ENCODE measurements around the gene SRMS. TPM values are rescaled to one million over a fixed set of nuclear protein-coding genes. Genes with fewer than 3 reads are reported as not detected.

Gene SRMS
- total RNA-seq, 1 experiment from 2014 or later: 0.22 TPM

GRCh38 chr20:63539092-63539430, 8.5 kb downstream of the SRMS start:
- ChIA-PET CTCF (no interaction called here), POLR2A (ENCODE audit: unreplicated experiment) (interaction anchor here (0.6 kb wide), 1 partner anchor 88 kb away, joined by 4 read pairs; the partner anchor contains the start of gene GMEB2)
- peak overlapping the region; percentile 85 for H3K27ac ChIP-seq (ENCODE audit: low read length)
- DNase-seq (no peak), ATAC-seq (no peak)
- H3K9ac ChIP-seq (ENCODE audit: low read length): peak overlapping the region; percentile 42
- H3K9me2 ChIP-seq (replicated peaks; ENCODE audit: low read length): no peaks in the 10 kb centered on the region
- H3K36me3 ChIP-seq (ENCODE audit: low read depth, low read length): no peaks in the 10 kb centered on the region
- no peaks in the 10 kb centered on the region for H3K9me3 ChIP-seq (ENCODE audit: low read length)
- no peaks in the 10 kb centered on the region for H3F3A ChIP-seq (ENCODE audit: low read length, unreplicated experiment)
- no peak for TF ChIP-seq EZH2phosphoT487 (IDR thresholded peaks at IDR 0.05; ENCODE audit: borderline replicate concordance, low read length)
- TF ChIP-seq EZH2 (IDR thresholded peaks at IDR 0.05; ENCODE audit: low read length, unreplicated experiment): no peak
- TF ChIP-seq CTCF (conservative IDR thresholded peaks at IDR 0.05; ENCODE audit: low read depth, low read length): no peak
- peak overlapping the region; percentile 84; the same call in 1 of the 2 replicates for H3K4me3 ChIP-seq (ENCODE audit: low read length)
- intact Hi-C loops (cut with micrococcal nuclease): loop anchor here (2.0 to 5.0 kb wide), 5 partner anchors 36 to 418 kb away; partner anchors contain the start of genes GMEB2, HELZ2 and UCKL1
- no peak overlapping the region for H2AFZ ChIP-seq (ENCODE audit: low read length)
- H3K27me3 ChIP-seq (ENCODE audit: low read length): no peaks in the 10 kb centered on the region
- peak overlapping the region; percentile 100 for H3K4me2 ChIP-seq (ENCODE audit: low read length)
- H3K4me1 ChIP-seq (ENCODE audit: insufficient read depth, low read length): peaks cover 34% of the 10 kb centered on the region
- no TSS peak for BruUV-seq (replicated peaks)
- no peaks in the 10 kb centered on the region for H4K20me1 ChIP-seq (ENCODE audit: low read length)
- peaks cover 11% of the 10 kb centered on the region for H3K79me2 ChIP-seq (ENCODE audit: low read length)

- no peaks in the 10 kb centered on the region for H3K9me3 ChIP-seq (ENCODE audit: low read length)
- no peaks in the 10 kb centered on the region for H3K27me3 ChIP-seq (ENCODE audit: low read length)
- intact Hi-C loops (cut with micrococcal nuclease): loop anchor here (2.0 to 5.0 kb wide), 5 partner anchors 36 to 419 kb away; partner anchors contain the start of genes GMEB2, HELZ2 and UCKL1
- BruUV-seq (replicated peaks): no TSS peak
- peak overlapping the region; percentile 84 for H3K4me3 ChIP-seq (ENCODE audit: low read length)
- H3K36me3 ChIP-seq (ENCODE audit: low read depth, low read length): no peaks in the 10 kb centered on the region
- no peaks in the 10 kb centered on the region for H4K20me1 ChIP-seq (ENCODE audit: low read length)
- POLR2A ChIA-PET (ENCODE audit: unreplicated experiment): interaction anchor here (0.6 to 2.2 kb wide), 5 partner anchors 18 to 103 kb away, joined by 4 to 24 read pairs (median 17); partner anchors contain the start of genes GMEB2, HELZ2 and PPDPF
- peaks cover 11% of the 10 kb centered on the region for H3K79me2 ChIP-seq (ENCODE audit: low read length)
- H3K9ac ChIP-seq (ENCODE audit: low read length): peak overlapping the region; percentile 63
- ATAC-seq: peak; percentile 31
- H2AFZ ChIP-seq (ENCODE audit: low read length): 0 out of 2 replicates have a peak overlapping the region, but pooled peaks have one; percentile 13
- H3K4me2 ChIP-seq (ENCODE audit: low read length): peak overlapping the region; percentile 100
- H3F3A ChIP-seq (ENCODE audit: low read length, unreplicated experiment): no peaks in the 10 kb centered on the region
- no peaks in the 10 kb centered on the region for H3K9me2 ChIP-seq (replicated peaks; ENCODE audit: low read length)
- CTCF ChIA-PET: interaction anchor here (0.5 to 2.7 kb wide), 15 partner anchors 18 to 442 kb away, joined by 3 to 76 read pairs (median 4); partner anchors contain the start of genes GMEB2, HELZ2, PPDPF and TPD52L2
- peaks cover 33% of the 10 kb centered on the region for H3K4me1 ChIP-seq (ENCODE audit: insufficient read depth, low read length)
- peak overlapping the region; percentile 85 for H3K27ac ChIP-seq (ENCODE audit: low read length)
- TF ChIP-seq EZH2phosphoT487 (IDR thresholded peaks at IDR 0.05; ENCODE audit: borderline replicate concordance, low read length) (no peak), CTCF (conservative IDR thresholded peaks at IDR 0.05; ENCODE audit: low read depth, low read length) (peak; percentile 21; the same call in 1 of the 2 replicates), EZH2 (IDR thresholded peaks at IDR 0.05; ENCODE audit: low read length, unreplicated experiment) (no peak)
- peak; percentile 98 for DNase-seq
Measured at GRCh38 chr20:63538204-63539091, 9.1 kb downstream of the SRMS start.

Data from PC-3 (cell line).